Natural killer cell (primary cell): ENCODE measurements around the gene ZSCAN5C. TPM values are rescaled to one million over a fixed set of nuclear protein-coding genes. Genes with fewer than 3 reads are reported as not detected.

ENCODE experiments used
- ATAC-seq, 3 donors: fragments of 150-1000 bp in 2 of 3; fragments of 200-7000 bp in 1 of 3; cut with Tn5 transposase; 1 replicate in 1 of 3; 2 replicates in 2 of 3; pipeline ENCODE4 v1.10.0; 2021; ENCODE audit warnings: mild to moderate bottlenecking in 2 of 3, moderate library complexity in 2 of 3
- DNase-seq, 2 donors: peaks; one replicate each; pipeline versions ENCODE4 v3.0.0 to v3.0.0-alpha.2; 2013 to 2021; ENCODE audit warnings: mixed read lengths in 1 of 2
- H3K27ac ChIP-seq: one replicate; pipeline ENCODE4 v1.5.1; 2013; ENCODE audit warnings: mild to moderate bottlenecking, low read length
- H3K27me3 ChIP-seq: one replicate; pipeline ENCODE4 v1.6.1; 2013; ENCODE audit warnings: low read length; ENCODE audit not compliant: control insufficient read depth, insufficient read depth
- H3K36me3 ChIP-seq: one replicate; pipeline ENCODE4 v1.6.1; 2013; ENCODE audit warnings: low read length; ENCODE audit not compliant: control insufficient read depth, insufficient read depth
- H3K4me1 ChIP-seq: one replicate; pipeline ENCODE4 v1.6.1; 2013; ENCODE audit warnings: low read length; ENCODE audit not compliant: control insufficient read depth, insufficient read depth
- H3K4me3 ChIP-seq: one replicate; pipeline ENCODE4 v1.5.1; 2013; ENCODE audit warnings: low read length
- H3K9me3 ChIP-seq: one replicate; pipeline ENCODE4 v1.6.1; 2013; ENCODE audit warnings: low read length; ENCODE audit not compliant: control insufficient read depth, insufficient read depth
- H3K27ac Mint-ChIP-seq, 2 donors: one replicate each; pipeline ENCODE4 v1.8.0; 2022; ENCODE audit warnings: mild to moderate bottlenecking in 2 of 2, mixed read lengths in 2 of 2, moderate library complexity in 1 of 2
- H3K27me3 Mint-ChIP-seq, 2 donors: one replicate each; pipeline ENCODE4 v1.8.0; 2022; ENCODE audit warnings: low read depth in 2 of 2, mixed read lengths in 2 of 2
- H3K36me3 Mint-ChIP-seq: one replicate; pipeline ENCODE4 v1.8.0; 2022; ENCODE audit warnings: mixed read lengths
- H3K4me1 Mint-ChIP-seq, 2 donors: one replicate each; pipeline ENCODE4 v1.8.0; 2022; ENCODE audit warnings: mixed read lengths in 2 of 2
- H3K4me3 Mint-ChIP-seq: one replicate; pipeline ENCODE4 v1.8.0; 2022; ENCODE audit warnings: mild to moderate bottlenecking, moderate library complexity, mixed read lengths
- H3K9me3 Mint-ChIP-seq, 2 donors: one replicate each; pipeline ENCODE4 v1.8.0; 2022; ENCODE audit warnings: mixed read lengths in 2 of 2
- CTCF ChIP-seq: fragments of 200-600 bp; IDR thresholded peaks from one replicate; pipeline ENCODE4 v1.8.0; 2022; ENCODE audit warnings: antibody characterized with exemption
- WGBS: methylation state at CpG from one replicate; pipeline ENCODE4 v1.1.7; 2013; ENCODE audit warnings: missing lambda C conversion rate; ENCODE audit not compliant: insufficient coverage; 5-methylcytosine and 5-hydroxymethylcytosine counted together
- intact Hi-C: fragments of 100-400 bp; cut with micrococcal nuclease; formaldehyde crosslinking; loops from one replicate; pipeline ENCODE4 v1.14.2; 2022
- total RNA-seq, 4 donors: library from RNA; stranded (reverse); fragments of 120-200 nt in 1 of 4; gene quantifications; one replicate each; pipeline versions ENCODE4 v1.2.3 to v1.2.4, GENCODE V29; 2013 to 2022

Gene ZSCAN5C, protein sequence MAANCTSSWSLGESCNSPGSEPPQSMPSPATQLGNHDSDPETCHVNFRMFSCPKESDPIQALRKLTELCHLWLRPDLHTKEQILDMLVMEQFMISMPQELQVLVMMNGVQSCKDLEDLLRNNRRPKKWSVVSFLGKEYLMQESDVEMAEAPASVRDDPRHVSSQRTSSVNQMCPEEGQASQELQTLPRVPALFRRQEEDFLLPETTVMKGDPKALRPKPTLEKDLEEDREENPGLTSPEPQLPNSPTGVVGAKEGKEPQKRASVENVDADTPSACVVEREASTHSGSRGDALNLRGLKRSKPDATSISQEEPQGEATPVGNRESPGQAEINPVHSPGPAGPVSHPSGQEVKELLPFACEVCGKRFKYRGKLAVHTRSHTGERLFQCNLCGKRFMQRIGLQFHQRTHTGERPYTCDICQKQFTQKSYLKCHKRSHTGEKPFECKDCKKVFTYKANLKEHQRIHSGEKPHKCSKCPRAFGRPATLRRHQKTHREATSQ
- not detected for total RNA-seq
- not detected for total RNA-seq (2013)

GRCh38 chr19:56201973-56202372 lies at the start of gene ZSCAN5C:
TSS of gene ZSCAN5C (plus strand) at chr19:56202273. CDS start at chr19:56205914, 3,641 bp downstream.
- Mint-ChIP-seq H3K36me3 (no peaks in the 10 kb centered on the region), H3K27ac (no peak within 1 kb of the TSS), H3K4me1 (no peaks in the 10 kb centered on the region), H3K4me3 (no peak within 1 kb of the TSS), H3K9me3 (no peaks in the 10 kb centered on the region), H3K27me3 (peaks cover 0 to 12% of the 10 kb centered on the region in 2 donors)
- intact Hi-C loops: no loop called here
- ATAC-seq: no peak
- H3K27ac ChIP-seq: no peak within 1 kb of the TSS
- no peaks in the 10 kb centered on the region for H3K9me3 ChIP-seq
- no peaks in the 10 kb centered on the region for H3K36me3 ChIP-seq
- no peak within 1 kb of the TSS for H3K4me3 ChIP-seq
- no peaks in the 10 kb centered on the region for H3K27me3 ChIP-seq
- no peaks in the 10 kb centered on the region for H3K4me1 ChIP-seq
- no peak for DNase-seq
- no peak for TF ChIP-seq CTCF
- WGBS: 79% methylated on average over 2 of the region's 3 CpGs

- Histone ChIP-seq H3K9me3 (no peaks in the 10 kb centered on the region), H3K27ac (no peak overlapping the region), H3K4me1 (no peaks in the 10 kb centered on the region), H3K36me3 (peaks cover 1% of the 10 kb centered on the region), H3K27me3 (no peaks in the 10 kb centered on the region), H3K4me3 (no peak overlapping the region)
- Mint-ChIP-seq H3K36me3 (no peaks in the 10 kb centered on the region), H3K4me1 (peaks cover 0 to 13% of the 10 kb centered on the region in 2 donors), H3K9me3 (no peaks in the 10 kb centered on the region), H3K27me3 (no peaks in the 10 kb centered on the region), H3K27ac (no peak overlapping the region), H3K4me3 (no peak overlapping the region)
- intact Hi-C loops: no loop called here
- WGBS: 95% methylated on average over 2 of the region's 2 CpGs
- no peak for DNase-seq
- TF ChIP-seq CTCF: no peak
- ATAC-seq: no peak
These were observed 49.4 kb upstream of the ZSCAN5C start for GRCh38 chr19:56152644-56153043.

- DNase-seq (no peak), ATAC-seq (no peak)
- Mint-ChIP-seq H3K36me3 (no peaks in the 10 kb centered on the region), H3K27me3 (no peaks in the 10 kb centered on the region), H3K4me3 (no peak overlapping the region), H3K4me1 (peaks cover 0 to 11% of the 10 kb centered on the region in 2 donors), H3K9me3 (no peaks in the 10 kb centered on the region), H3K27ac (peak overlapping the region in 1 of 2 donors; percentile 35)
- H3K4me1 ChIP-seq: no peaks in the 10 kb centered on the region
- H3K4me3 ChIP-seq: no peak overlapping the region
- H3K27ac ChIP-seq: no peak overlapping the region
- intact Hi-C loops: no loop called here
- H3K9me3 ChIP-seq: no peaks in the 10 kb centered on the region
- H3K36me3 ChIP-seq: peaks cover 1% of the 10 kb centered on the region
- 35% methylated on average over 6 of the region's 6 CpGs for WGBS
- TF ChIP-seq CTCF: no peak
- no peaks in the 10 kb centered on the region for H3K27me3 ChIP-seq
These were observed 48.6 kb upstream of the ZSCAN5C start for GRCh38 chr19:56153507-56153906.
